NCI-H2171 treated with DMSO at 0.1 percent for 48 hours (cell line): ENCODE results near the gene TEX51.

ENCODE experiments used
- DNase-seq: peaks from one replicate; lab custom pipeline; 2025; lab: John Stamatoyannopoulos, UW

Gene TEX51

DNA sequence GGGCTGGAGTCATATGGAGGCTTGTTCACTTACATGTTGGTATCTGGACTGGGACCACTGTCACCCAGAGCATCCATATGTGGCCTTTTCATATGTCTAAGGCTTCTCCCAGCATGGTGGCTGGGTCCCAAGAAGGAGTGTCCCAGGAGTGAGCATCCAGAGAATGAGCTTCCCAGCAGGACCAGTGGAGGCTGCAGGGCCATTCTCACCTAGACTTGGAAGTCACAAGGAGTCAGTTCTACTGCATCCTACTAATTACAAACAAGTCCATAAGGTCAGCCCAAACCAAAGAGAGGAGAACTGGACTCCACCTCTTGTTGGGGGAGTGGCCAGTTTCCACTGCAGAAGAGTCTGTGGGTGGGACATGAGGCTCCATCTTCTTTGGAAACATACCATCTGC lies 5.1 kb upstream of the TEX51 start:
- no peak for DNase-seq

GRCh38 chr2:126894082-126894481 lies 4.6 kb upstream of the TEX51 start:
- DNase-seq = no peak

GRCh38 chr2:126894585-126895182 lies 4.0 kb upstream of the TEX51 start:
- no peak for DNase-seq

- no peak for DNase-seq
Measured at GRCh38 chr2:126895336-126895735, 3.4 kb upstream of the TEX51 start.

DNA sequence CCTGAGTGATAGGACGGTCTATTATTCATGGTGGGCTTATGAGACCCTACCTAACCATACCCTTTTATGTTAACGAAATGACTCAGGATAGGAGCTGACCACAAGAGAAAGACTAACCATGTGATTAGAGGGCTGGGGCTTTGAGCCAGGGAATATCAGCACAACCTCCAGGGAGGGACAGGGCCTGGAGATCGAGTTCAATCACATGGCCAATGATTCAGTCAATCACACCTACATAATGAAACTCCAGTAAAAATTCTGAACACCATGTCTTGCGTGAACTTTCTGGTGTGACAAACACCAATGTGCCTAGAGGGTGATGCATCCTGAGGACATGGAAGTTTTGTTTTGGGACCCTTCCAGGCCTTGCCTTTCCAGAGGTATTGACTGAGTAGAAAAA lies 2.2 kb upstream of the TEX51 start:
- DNase-seq = no peak

DNA sequence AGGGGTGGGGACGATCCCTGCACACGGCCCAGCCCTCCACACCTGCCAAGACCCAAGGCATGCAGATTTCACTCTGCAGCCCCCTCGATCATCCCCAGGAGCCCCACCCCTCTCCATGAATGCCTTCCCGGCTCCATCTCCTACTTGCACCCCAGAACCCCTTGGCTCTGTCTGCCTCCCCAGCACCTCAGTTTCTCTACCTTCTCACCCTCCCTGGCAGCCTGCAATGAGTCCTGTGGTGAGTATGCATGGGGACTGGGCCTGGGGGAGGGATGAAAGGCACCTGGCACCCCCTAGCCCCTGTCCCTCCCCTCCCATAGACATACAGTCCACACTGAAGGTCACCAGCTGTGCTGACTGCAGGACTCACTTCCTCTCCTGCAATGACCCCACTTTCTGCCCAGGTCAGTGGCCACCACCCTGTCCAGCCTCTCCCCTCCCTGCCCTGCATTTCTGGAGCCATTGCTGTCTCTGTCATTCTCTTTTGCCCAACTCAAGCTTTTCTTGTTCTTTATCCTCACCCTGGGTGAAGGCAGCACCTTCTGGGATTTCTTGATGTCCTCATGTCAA lies 1.0 kb downstream of the TEX51 start:
- no peak for DNase-seq

- DNase-seq = no peak
Measured at GRCh38 chr2:126900646-126901319, 2.1 kb downstream of the TEX51 start.

GRCh38 chr2:126901459-126901858 lies 2.8 kb downstream of the TEX51 start:
- DNase-seq = no peak

GRCh38 chr2:126902152-126902835 lies 3.6 kb downstream of the TEX51 start:
- DNase-seq = peak; percentile 18

- DNase-seq = no peak
Measured at GRCh38 chr2:126902859-126903258, 4.2 kb downstream of the TEX51 start.

- DNase-seq = no peak
Measured at GRCh38 chr2:126905991-126906390, 7.3 kb downstream of the TEX51 start.

GRCh38 chr2:126906781-126907180 lies 8.1 kb downstream of the TEX51 start:
- peak; percentile 10 for DNase-seq

DNA sequence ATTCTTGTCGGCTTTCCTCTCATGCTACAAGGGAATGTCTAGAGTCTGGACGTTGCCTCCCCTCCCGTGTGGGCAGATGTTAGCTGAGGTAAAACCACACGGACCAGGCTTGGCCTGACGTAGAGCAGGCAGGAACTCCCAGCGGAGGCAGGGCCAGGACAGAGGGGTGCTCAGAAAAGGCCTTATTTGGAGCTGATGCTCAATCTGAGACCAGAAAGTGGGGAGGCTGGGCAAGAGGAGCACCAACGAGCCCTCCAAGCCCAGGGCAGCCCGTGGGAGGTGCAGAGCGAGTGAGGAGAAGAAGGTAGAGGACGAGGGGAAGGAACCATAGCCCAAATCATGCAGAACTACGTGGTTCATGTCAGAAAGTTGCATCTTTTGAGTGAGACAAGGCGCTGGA lies 9.0 kb downstream of the TEX51 start:
- DNase-seq = no peak

- DNase-seq = no peak
Measured at GRCh38 chr2:126908721-126909177, 10.1 kb downstream of the TEX51 start.

DNA sequence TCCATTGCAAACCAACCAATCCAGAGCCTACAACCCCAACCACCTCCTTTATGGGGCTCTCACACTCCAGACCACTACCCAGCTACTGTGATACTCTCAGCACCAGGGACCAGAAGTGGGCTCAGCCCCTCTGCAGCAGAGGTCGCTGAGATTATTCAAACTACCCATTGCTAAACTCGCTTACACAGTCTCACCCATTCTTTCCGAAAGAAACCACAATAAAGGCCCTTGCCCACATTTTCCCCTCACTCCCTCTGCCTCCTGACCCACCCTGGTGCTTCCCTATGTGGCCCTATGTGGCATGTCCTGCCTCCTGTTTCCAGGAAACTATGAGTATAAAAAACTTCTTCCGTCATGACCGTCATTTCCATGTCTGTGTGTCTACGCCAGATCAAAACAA lies 10.7 kb downstream of the TEX51 start:
- no peak for DNase-seq

- no peak for DNase-seq
Measured at GRCh38 chr2:126909781-126910180, 11.1 kb downstream of the TEX51 start.

GRCh38 chr2:126910637-126911036 lies 11.9 kb downstream of the TEX51 start:
- no peak for DNase-seq

- no peak for DNase-seq
Measured at GRCh38 chr2:126911111-126911796, 12.6 kb downstream of the TEX51 start.

DNA sequence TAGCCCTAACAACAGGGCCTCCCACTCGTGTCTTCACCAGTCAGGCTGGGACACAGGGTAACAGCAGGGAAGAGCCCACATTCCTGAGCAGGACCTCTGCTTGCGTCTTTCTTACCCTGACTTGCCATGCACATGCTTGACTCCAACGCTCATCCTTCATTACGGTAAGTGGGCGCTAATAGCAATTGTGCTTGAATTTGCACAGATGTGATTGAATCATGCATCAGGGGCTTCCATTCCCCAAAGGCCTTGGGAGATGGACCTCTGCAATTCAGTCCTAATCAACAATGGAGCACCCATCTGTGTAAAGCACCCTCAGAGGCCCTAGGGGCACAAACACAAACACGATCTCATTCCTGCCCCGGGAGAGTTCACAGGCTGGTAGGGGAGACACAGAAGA lies 13.5 kb downstream of the TEX51 start:
- peak; percentile 9 for DNase-seq

GRCh38 chr2:126913329-126913728 lies 14.6 kb downstream of the TEX51 start:
- no peak for DNase-seq

DNA sequence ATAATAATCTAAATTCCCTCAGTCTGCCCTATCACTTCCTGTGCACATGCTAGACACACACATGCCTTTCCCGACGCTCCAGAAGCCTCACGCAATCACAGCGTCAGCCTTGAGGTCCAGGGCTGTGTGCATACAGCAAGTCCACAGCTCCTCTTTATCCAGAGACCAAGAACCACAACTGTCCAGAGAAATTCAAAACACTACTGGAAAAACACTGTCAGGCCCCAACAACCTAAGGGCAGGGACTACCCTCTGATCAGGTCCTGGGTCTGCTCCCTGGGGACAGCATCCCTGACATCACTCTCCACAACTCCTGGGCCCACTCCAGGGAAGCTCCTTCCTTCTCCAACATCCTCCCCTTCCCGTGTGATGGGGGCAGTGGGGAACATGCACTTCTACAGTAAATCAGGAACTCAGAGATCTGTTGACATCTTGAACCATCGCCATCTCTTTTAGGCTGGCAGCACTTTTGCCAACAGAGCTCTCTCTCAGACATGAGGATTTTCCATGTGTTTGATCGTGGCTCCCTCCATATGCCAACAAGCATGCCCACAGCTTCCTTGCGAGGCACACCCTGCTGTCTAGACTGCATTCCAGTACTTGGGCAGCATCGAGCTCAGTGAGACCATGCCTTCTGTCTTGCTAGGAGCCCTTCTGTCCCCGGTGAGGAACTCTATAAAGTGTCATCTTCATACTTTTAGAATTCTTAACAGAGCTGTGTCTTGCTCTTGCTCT lies 15.4 kb downstream of the TEX51 start:
- DNase-seq = no peak
